Neural cell (in vitro differentiated cells): ENCODE measurements around the gene AP4S1. TPM values are rescaled to one million over a fixed set of nuclear protein-coding genes. Genes with fewer than 3 reads are reported as not detected.

Experiments
- H2AFZ ChIP-seq: fragments of 200-600, 300-800 bp; sonication (generic), shearing (Covaris generic); 2 replicates; pipeline ENCODE4 v1.6.0; 2014; ENCODE audit warnings: low read depth, mild to moderate bottlenecking, antibody characterized with exemption, low read length, moderate library complexity
- H3F3A ChIP-seq: fragments of 200-600 bp; shearing (Covaris generic); 2 replicates; pipeline ENCODE4 v1.6.1; 2016; ENCODE audit warnings: mild to moderate bottlenecking, moderate library complexity, mixed read lengths, antibody characterized with exemption, low read length; ENCODE audit not compliant: insufficient read depth, poor library complexity, severe bottlenecking
- H3K27ac ChIP-seq: fragments of 200-600, 300-800 bp; sonication (generic), shearing (Covaris generic); 2 replicates; pipeline ENCODE4 v1.5.1; 2014; ENCODE audit warnings: mild to moderate bottlenecking, low read length, moderate library complexity
- H3K27me3 ChIP-seq: fragments of 300-800, 200-600 bp; sonication (generic), shearing (Covaris generic); 2 replicates; pipeline ENCODE4 v1.6.0; 2014; ENCODE audit warnings: mild to moderate bottlenecking, low read depth, low read length, moderate library complexity; ENCODE audit not compliant: insufficient read depth
- H3K36me3 ChIP-seq: fragments of 300-800, 200-600 bp; sonication (generic), shearing (Covaris generic); 2 replicates; pipeline ENCODE4 v1.5.1; 2014; ENCODE audit warnings: mild to moderate bottlenecking, antibody characterized with exemption, low read length, moderate library complexity; ENCODE audit not compliant: insufficient read depth
- H3K4me2 ChIP-seq: fragments of 300-800, 200-600 bp; sonication (generic), shearing (Covaris generic); 2 replicates; pipeline ENCODE4 v1.6.0; 2014; ENCODE audit warnings: mild to moderate bottlenecking, low read length
- H3K4me3 ChIP-seq: fragments of 300-800, 200-600 bp; sonication (generic), shearing (Covaris generic); 2 replicates; pipeline ENCODE4 v1.5.1; 2014; ENCODE audit warnings: mild to moderate bottlenecking, low read length, moderate library complexity
- H3K79me2 ChIP-seq: fragments of 200-600 bp; shearing (Covaris generic); replicated peaks from 2 replicates; pipeline ENCODE4 v1.6.0; 2014; ENCODE audit warnings: mild to moderate bottlenecking, low read length, moderate library complexity; ENCODE audit not compliant: insufficient read depth
- H3K9ac ChIP-seq: fragments of 300-800, 200-600 bp; sonication (generic), shearing (Covaris generic); 2 replicates; pipeline ENCODE4 v1.6.1; 2016; ENCODE audit warnings: mild to moderate bottlenecking, low read length, mixed read lengths
- H3K9me2 ChIP-seq: fragments of 200-600 bp; shearing (Covaris generic); 2 replicates; pipeline ENCODE4 v1.6.1; 2016; ENCODE audit warnings: mild to moderate bottlenecking, low read length, mixed read lengths; ENCODE audit not compliant: insufficient read depth
- H3K9me3 ChIP-seq: fragments of 200-600, 300-800 bp; sonication (generic), shearing (Covaris generic); 2 replicates; pipeline ENCODE4 v1.6.1; 2016; ENCODE audit warnings: mild to moderate bottlenecking, mixed run types, low read length, moderate library complexity, mixed read lengths
- H4K20me1 ChIP-seq: fragments of 200-600 bp; shearing (Covaris generic); 2 replicates; pipeline ENCODE4 v1.6.1; 2016; ENCODE audit warnings: mild to moderate bottlenecking, mixed run types; ENCODE audit not compliant: insufficient read depth
- EP300 ChIP-seq: fragments of 450-650 bp; conservative IDR thresholded peaks from 2 replicates; pipeline ENCODE4 v1.6.1; 2014; ENCODE audit warnings: antibody characterized with exemption, mild to moderate bottlenecking, moderate library complexity; ENCODE audit not compliant: poor library complexity, severe bottlenecking
- EZH2 ChIP-seq: fragments of 200-600, 300-800 bp; shearing (Covaris generic), sonication (generic); IDR thresholded peaks from 2 replicates; pipeline ENCODE4 v1.6.1; 2014; ENCODE audit warnings: antibody characterized with exemption, low read length, borderline replicate concordance, mild to moderate bottlenecking; ENCODE audit not compliant: insufficient read depth, poor library complexity, severe bottlenecking
- MXI1 ChIP-seq: fragments of 450-650 bp; conservative IDR thresholded peaks from 2 replicates; pipeline ENCODE4 v1.6.1; 2014; ENCODE audit warnings: antibody characterized with exemption, mild to moderate bottlenecking; ENCODE audit not compliant: poor library complexity, severe bottlenecking
- POLR2AphosphoS5 ChIP-seq: IDR thresholded peaks from 2 replicates; pipeline ENCODE4 v1.6.1; 2012
- RAD21 ChIP-seq: fragments of 450-650 bp; conservative IDR thresholded peaks from 2 replicates; pipeline ENCODE4 v1.6.1; 2014; ENCODE audit warnings: antibody characterized with exemption, mild to moderate bottlenecking, moderate library complexity
- SMC3 ChIP-seq: fragments of 450-650 bp; conservative IDR thresholded peaks from 2 replicates; pipeline ENCODE4 v1.6.1; 2014; ENCODE audit warnings: antibody characterized with exemption, mild to moderate bottlenecking, moderate library complexity; ENCODE audit not compliant: poor library complexity
- TAF1 ChIP-seq: IDR thresholded peaks from 2 replicates; pipeline ENCODE4 v1.6.1; 2012; ENCODE audit warnings: low read depth
- polyA plus RNA-seq: library from polyadenylated mRNA; depleted of rRNA; stranded (reverse); fragments of >200 nt; gene quantifications from 2 replicates; pipeline ENCODE4 v1.2.3, GENCODE V29; 2014
- TF ChIP-seq, protein P1 (sequence below): IDR thresholded peaks from 2 replicates; pipeline ENCODE4 v1.6.1; 2012; ENCODE audit warnings: borderline replicate concordance
- TF ChIP-seq, protein P2 (sequence below): fragments of 450-650 bp; IDR thresholded peaks from 2 replicates; pipeline ENCODE4 v1.5.1; 2014; ENCODE audit warnings: antibody characterized with exemption, mild to moderate bottlenecking, moderate library complexity; ENCODE audit not compliant: poor library complexity, severe bottlenecking

AP4S1 gene
- polyA plus RNA-seq, 1 donor from 2014 or later = 20.8 TPM

DNA sequence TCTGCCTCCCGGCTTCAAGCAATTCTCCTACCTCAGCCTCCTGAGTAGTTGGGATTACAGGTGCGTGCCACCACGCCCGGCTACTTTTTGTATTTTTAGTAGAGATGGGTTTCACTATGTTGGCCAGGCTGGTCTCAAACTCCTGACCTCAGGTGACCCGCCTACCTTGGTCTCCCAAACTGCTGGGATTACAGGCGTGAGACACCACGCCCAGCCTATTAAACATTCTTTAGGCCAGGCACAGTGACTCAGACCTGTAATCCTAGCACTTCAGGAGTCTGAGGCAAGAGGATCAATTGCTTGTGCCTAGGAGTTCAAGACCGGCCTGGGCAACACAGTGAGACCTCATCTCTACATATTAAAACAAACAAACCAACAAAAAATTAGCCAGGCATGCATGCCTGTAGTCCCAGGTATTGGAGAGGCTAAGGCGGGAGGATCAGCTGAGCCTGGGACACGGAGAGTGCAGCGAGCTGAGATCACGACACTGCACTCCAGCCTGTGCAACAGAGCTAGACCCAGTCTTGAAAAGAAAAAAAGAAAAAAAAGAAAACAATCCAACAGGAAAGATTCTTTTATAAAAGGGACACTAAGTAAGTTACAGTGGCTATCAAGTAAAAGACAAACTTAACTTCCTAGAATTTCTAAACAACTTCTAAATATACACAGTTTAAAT is 111.9 kb downstream of the AP4S1 start:
- H3K9me2 ChIP-seq = no peaks in the 10 kb centered on the region
- no peak overlapping the region for H3K27ac ChIP-seq
- no peaks in the 10 kb centered on the region for H3F3A ChIP-seq
- no peak overlapping the region for H2AFZ ChIP-seq
- no peak overlapping the region for H3K4me2 ChIP-seq
- H4K20me1 ChIP-seq = no peaks in the 10 kb centered on the region
- H3K79me2 ChIP-seq = no peaks in the 10 kb centered on the region
- no peak overlapping the region for H3K9ac ChIP-seq
- peaks cover 17% of the 10 kb centered on the region for H3K36me3 ChIP-seq
- TF ChIP-seq SMC3 = no peak
- TF ChIP-seq EP300 = no peak
- no peak for TF ChIP-seq EZH2
- no peak for TF ChIP-seq RAD21
- no peak for TF ChIP-seq POLR2AphosphoS5
- no peak for TF ChIP-seq MXI1
- TF ChIP-seq TAF1 = no peak
- TF ChIP-seq, protein P1, sequence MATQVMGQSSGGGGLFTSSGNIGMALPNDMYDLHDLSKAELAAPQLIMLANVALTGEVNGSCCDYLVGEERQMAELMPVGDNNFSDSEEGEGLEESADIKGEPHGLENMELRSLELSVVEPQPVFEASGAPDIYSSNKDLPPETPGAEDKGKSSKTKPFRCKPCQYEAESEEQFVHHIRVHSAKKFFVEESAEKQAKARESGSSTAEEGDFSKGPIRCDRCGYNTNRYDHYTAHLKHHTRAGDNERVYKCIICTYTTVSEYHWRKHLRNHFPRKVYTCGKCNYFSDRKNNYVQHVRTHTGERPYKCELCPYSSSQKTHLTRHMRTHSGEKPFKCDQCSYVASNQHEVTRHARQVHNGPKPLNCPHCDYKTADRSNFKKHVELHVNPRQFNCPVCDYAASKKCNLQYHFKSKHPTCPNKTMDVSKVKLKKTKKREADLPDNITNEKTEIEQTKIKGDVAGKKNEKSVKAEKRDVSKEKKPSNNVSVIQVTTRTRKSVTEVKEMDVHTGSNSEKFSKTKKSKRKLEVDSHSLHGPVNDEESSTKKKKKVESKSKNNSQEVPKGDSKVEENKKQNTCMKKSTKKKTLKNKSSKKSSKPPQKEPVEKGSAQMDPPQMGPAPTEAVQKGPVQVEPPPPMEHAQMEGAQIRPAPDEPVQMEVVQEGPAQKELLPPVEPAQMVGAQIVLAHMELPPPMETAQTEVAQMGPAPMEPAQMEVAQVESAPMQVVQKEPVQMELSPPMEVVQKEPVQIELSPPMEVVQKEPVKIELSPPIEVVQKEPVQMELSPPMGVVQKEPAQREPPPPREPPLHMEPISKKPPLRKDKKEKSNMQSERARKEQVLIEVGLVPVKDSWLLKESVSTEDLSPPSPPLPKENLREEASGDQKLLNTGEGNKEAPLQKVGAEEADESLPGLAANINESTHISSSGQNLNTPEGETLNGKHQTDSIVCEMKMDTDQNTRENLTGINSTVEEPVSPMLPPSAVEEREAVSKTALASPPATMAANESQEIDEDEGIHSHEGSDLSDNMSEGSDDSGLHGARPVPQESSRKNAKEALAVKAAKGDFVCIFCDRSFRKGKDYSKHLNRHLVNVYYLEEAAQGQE = no peak
- TF ChIP-seq, protein P2, sequence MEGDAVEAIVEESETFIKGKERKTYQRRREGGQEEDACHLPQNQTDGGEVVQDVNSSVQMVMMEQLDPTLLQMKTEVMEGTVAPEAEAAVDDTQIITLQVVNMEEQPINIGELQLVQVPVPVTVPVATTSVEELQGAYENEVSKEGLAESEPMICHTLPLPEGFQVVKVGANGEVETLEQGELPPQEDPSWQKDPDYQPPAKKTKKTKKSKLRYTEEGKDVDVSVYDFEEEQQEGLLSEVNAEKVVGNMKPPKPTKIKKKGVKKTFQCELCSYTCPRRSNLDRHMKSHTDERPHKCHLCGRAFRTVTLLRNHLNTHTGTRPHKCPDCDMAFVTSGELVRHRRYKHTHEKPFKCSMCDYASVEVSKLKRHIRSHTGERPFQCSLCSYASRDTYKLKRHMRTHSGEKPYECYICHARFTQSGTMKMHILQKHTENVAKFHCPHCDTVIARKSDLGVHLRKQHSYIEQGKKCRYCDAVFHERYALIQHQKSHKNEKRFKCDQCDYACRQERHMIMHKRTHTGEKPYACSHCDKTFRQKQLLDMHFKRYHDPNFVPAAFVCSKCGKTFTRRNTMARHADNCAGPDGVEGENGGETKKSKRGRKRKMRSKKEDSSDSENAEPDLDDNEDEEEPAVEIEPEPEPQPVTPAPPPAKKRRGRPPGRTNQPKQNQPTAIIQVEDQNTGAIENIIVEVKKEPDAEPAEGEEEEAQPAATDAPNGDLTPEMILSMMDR = no peak
- no peaks in the 10 kb centered on the region for H3K9me3 ChIP-seq
- H3K27me3 ChIP-seq = no peaks in the 10 kb centered on the region
- no peak overlapping the region for H3K4me3 ChIP-seq

DNA sequence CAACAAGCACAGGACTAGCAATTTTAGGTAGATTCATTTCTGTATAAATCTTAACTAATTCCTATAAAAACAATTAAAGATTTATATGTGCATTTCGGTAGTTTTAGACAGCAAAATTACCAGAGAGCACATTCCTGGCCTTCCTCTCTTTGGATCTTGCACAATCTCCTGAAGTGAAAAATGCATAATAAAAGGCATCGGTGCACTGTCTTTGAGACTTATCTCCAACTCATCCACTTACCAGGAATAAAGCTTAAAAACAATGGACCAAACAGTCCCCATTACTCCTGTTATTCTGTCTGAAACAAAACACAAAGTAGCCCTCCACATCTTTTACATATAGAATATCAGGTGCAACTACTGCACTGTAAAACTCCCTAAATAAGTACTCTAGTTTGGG is 112.9 kb downstream of the AP4S1 start:
- H3K4me2 ChIP-seq = no peak overlapping the region
- no peak overlapping the region for H3K4me3 ChIP-seq
- peaks cover 9% of the 10 kb centered on the region for H3K36me3 ChIP-seq
- no peaks in the 10 kb centered on the region for H3K9me2 ChIP-seq
- no peak overlapping the region for H2AFZ ChIP-seq
- no peak for TF ChIP-seq EP300
- TF ChIP-seq, protein P2 = no peak
- TF ChIP-seq POLR2AphosphoS5 = no peak
- TF ChIP-seq RAD21 = no peak
- TF ChIP-seq EZH2 = no peak
- no peak for TF ChIP-seq TAF1
- no peak for TF ChIP-seq MXI1
- TF ChIP-seq, protein P1 = no peak
- no peak for TF ChIP-seq SMC3
- H3K79me2 ChIP-seq = no peaks in the 10 kb centered on the region
- no peaks in the 10 kb centered on the region for H4K20me1 ChIP-seq
- no peak overlapping the region for H3K27ac ChIP-seq
- no peaks in the 10 kb centered on the region for H3K9me3 ChIP-seq
- H3K27me3 ChIP-seq = no peaks in the 10 kb centered on the region
- no peak overlapping the region for H3K9ac ChIP-seq
- no peaks in the 10 kb centered on the region for H3F3A ChIP-seq
